ENCODE results near the gene AFG1L. TPM values are rescaled to one million over a fixed set of nuclear protein-coding genes. Genes with fewer than 3 reads are reported as not detected.

The AFG1L gene
- polyA plus RNA-seq, 2 donors = 1.8 to 2.0 TPM

DNA sequence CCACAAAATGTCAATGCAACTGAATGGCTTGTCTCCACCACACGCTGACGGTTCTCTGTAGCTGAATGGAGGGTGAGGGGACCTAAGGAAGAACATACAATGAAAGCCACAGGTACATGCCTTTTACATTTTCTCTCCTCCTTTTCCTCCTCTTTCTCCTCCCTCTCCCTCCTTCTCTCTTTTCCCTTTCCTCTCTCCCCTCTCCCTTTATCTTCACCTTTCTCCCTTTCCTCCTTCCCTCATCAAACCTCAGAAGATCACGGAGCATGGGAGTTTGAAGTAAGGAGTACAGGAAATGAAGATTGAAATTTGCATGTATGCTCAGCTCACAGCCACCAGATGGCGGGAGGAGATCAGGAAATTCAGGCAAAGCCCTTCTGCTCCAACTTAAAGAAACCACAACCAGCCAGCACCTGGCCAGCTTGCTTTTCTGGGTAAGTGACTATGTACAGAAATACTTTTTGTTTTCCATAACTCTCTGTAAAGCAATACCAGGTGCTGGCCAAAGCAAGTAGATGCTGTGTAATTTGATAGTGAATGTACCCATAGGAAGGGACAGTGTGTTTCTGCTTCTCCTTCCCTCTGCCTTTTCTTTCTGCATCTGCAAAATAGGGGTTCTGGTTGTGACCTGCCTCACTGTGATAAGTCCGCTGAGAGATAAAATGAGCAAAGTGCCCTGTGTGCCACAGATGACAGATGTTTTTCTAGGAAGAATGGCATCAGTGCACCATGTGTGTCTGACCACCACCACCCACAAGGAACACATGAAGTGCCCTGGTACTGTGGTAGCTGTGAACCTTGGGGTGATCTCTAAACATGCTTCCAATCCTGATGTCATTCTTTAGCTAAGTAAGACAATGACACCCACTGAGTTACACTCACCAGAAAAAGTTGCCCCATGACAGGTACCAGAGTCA, 247.2 kb downstream of the AFG1L start:
- no peaks in the 10 kb centered on the region for H3K9me3 ChIP-seq (ENCODE audit: control insufficient read depth in 2 of 2, insufficient read depth in 1 of 2, low read depth in 1 of 2, low read length in 1 of 2)
- no peak overlapping the region for H3K27ac ChIP-seq (ENCODE audit: low read depth in 2 of 2, low read length in 1 of 2)
- H3K36me3 ChIP-seq (ENCODE audit: control insufficient read depth in 2 of 2, insufficient read depth in 2 of 2, low read length in 1 of 2) = no peaks in the 10 kb centered on the region
- 15 to 18% methylated on average over 5 of the region's 5 CpGs for WGBS, 2 donors
- no peaks in the 10 kb centered on the region for H3K27me3 ChIP-seq (ENCODE audit: control insufficient read depth in 1 of 2, insufficient read depth in 2 of 2, low read length in 2 of 2)
- peaks cover 0 to 5% of the 10 kb centered on the region in 2 donors for H3K4me1 ChIP-seq (ENCODE audit: control insufficient read depth in 2 of 2, insufficient read depth in 2 of 2, low read length in 1 of 2)
- H3K4me3 ChIP-seq (ENCODE audit: low read depth in 1 of 2, low read length in 2 of 2) = no peak overlapping the region

DNA sequence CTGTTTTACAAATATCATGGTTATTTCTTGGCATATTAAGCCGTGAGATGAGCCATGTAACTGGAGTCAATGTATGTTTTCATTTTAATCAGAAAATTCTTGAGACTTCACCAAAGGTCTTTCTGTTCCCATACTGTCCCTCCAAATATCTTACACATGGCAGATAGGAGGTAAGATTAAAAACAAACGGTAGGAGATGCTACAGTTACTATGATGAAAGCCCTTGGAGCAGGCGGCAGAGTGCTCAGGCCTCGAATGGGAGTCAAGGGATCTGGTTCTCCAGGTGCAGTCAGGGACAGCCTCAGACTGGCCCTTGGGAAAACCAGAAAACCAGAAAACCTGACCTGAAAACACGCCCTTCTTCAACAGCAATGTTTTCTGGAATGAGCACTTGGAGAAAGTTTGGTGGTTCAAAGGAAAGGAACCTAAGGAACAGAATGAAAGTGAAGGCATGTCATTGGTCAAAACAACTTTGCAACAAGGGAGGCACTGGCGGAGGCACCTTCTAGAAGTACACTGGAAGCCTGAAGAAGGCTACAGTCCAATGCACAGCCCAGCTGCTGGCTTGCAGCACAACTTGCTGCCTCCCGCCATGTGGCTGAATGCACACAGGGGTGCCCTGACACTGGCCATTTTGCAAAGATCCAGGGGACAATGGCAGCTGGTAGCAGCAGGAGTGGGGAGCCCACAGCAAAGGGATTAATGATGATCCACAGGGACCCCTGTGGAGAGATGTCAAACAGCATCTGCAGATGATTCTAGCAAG, 248.5 kb downstream of the AFG1L start:
- Histone ChIP-seq H3K36me3 (ENCODE audit: control insufficient read depth in 2 of 2, insufficient read depth in 2 of 2, low read length in 1 of 2) (no peaks in the 10 kb centered on the region), H3K27me3 (ENCODE audit: control insufficient read depth in 1 of 2, insufficient read depth in 2 of 2, low read length in 2 of 2) (no peaks in the 10 kb centered on the region), H3K9me3 (ENCODE audit: control insufficient read depth in 2 of 2, insufficient read depth in 1 of 2, low read depth in 1 of 2, low read length in 1 of 2) (no peaks in the 10 kb centered on the region), H3K4me3 (ENCODE audit: low read depth in 1 of 2, low read length in 2 of 2) (no peak overlapping the region), H3K27ac (ENCODE audit: low read depth in 2 of 2, low read length in 1 of 2) (no peak overlapping the region), H3K4me1 (ENCODE audit: control insufficient read depth in 2 of 2, insufficient read depth in 2 of 2, low read length in 1 of 2) (peaks cover 0 to 5% of the 10 kb centered on the region in 2 donors)
- whole genome bisulfite sequencing, 2 donors = 79 to 83% methylated on average over 7 of the region's 7 CpGs

DNA sequence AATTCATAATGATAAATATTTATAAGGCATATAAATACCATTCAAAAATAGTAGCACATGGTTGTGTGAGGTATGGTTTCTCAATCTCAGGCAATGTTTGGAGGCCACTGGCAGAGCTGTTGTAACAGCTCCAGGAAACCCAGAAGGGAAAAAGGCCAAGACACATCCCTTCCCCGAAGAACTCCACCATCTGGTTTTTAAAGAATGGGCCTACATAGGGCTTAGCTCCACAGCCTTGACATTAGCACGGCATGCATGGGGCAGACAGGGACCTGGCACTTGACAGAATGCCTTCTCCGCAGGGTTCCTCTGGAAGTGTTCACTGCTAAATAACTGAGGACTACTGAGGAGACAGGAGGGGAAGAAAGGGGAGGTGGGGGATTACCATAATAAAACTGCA, 249.8 kb downstream of the AFG1L start:
- H3K27me3 ChIP-seq (ENCODE audit: control insufficient read depth in 1 of 2, insufficient read depth in 2 of 2, low read length in 2 of 2) = no peaks in the 10 kb centered on the region
- H3K4me3 ChIP-seq (ENCODE audit: low read depth in 1 of 2, low read length in 2 of 2) = no peak overlapping the region
- peak overlapping the region; percentile 4 to 26 for H3K27ac ChIP-seq (ENCODE audit: low read depth in 2 of 2, low read length in 1 of 2)
- no peaks in the 10 kb centered on the region for H3K9me3 ChIP-seq (ENCODE audit: control insufficient read depth in 2 of 2, insufficient read depth in 1 of 2, low read depth in 1 of 2, low read length in 1 of 2)
- peaks cover 0 to 5% of the 10 kb centered on the region in 2 donors for H3K4me1 ChIP-seq (ENCODE audit: control insufficient read depth in 2 of 2, insufficient read depth in 2 of 2, low read length in 1 of 2)
- H3K36me3 ChIP-seq (ENCODE audit: control insufficient read depth in 2 of 2, insufficient read depth in 2 of 2, low read length in 1 of 2) = no peaks in the 10 kb centered on the region
- WGBS, 2 donors = 48 to 51% methylated on average over 3 of the region's 3 CpGs

DNA sequence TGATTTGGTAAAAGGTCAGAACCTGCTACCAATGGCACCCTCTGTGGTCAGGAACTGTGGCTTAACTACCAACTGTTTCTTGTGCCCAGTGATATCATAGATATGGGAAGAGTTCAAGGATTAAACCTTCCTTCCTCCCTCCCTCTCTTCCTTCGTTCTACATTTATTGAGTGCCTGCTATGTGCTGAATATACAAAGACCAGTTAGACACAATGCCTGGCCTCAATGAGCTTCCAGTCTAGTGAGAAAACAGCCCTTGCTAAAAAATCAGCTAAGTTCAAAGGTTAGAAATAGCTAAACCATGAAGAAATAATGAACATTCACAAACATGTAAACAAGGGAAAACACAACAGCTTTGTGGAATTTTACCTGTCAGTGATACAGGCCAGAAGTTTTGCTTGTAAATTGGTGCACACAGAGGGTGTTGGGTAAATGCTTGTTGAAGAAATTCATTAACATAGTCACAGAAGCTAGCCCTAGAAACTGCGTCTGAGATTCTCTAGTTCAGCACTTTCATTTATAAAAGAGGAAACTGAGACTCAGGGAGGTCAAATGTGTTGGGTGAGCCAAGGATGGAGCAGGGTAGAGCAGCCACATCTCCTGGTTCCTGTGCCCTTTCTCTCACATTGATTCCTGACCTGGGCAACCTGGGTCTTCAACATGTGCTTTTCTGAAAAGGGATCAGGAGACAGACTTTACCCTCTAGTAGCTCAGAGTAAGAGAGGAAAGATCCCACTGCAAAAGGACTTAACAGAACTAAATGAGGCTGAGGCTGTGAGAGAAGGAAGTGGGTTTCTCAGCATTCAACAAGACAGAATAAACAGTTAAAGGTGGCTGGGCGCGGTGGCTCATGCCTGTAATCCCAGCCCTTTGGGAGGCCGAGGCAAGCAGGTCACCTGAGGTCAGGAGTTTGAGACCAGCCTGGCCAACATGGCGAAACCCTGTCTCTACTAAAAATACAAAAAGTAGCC, 251.5 kb downstream of the AFG1L start:
- Histone ChIP-seq H3K27me3 (ENCODE audit: control insufficient read depth in 1 of 2, insufficient read depth in 2 of 2, low read length in 2 of 2) (no peaks in the 10 kb centered on the region), H3K36me3 (ENCODE audit: control insufficient read depth in 2 of 2, insufficient read depth in 2 of 2, low read length in 1 of 2) (no peaks in the 10 kb centered on the region), H3K9me3 (ENCODE audit: control insufficient read depth in 2 of 2, insufficient read depth in 1 of 2, low read depth in 1 of 2, low read length in 1 of 2) (no peaks in the 10 kb centered on the region), H3K4me1 (ENCODE audit: control insufficient read depth in 2 of 2, insufficient read depth in 2 of 2, low read length in 1 of 2) (peaks cover 0 to 5% of the 10 kb centered on the region in 2 donors), H3K4me3 (ENCODE audit: low read depth in 1 of 2, low read length in 2 of 2) (no peak overlapping the region), H3K27ac (ENCODE audit: low read depth in 2 of 2, low read length in 1 of 2) (no peak overlapping the region)
- WGBS, 2 donors = 80 to 87% methylated on average over 6 of the region's 6 CpGs

DNA sequence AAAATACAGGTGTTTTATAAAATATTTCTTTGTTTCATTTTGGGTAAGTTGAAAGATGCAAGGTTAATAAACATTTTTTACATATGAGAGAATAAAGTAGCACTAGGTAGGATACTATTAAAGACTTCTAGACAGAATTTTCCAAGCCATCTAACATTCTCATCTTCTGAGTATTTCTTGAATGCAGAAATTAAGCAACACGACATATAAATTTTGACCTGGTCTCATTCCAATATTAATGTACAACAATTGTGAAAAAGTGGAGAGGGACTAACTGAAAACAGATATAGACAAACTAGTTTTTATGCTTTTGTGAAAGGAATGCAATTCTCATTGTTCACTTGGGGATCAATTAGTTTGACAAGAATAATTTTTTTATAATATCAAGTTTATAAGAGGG, 254.4 kb downstream of the AFG1L start:
- WGBS, 2 donors = 89 to 90% methylated on average over 1 of the region's 1 CpG
- H3K9me3 ChIP-seq (ENCODE audit: control insufficient read depth in 2 of 2, insufficient read depth in 1 of 2, low read depth in 1 of 2, low read length in 1 of 2) = no peaks in the 10 kb centered on the region
- H3K36me3 ChIP-seq (ENCODE audit: control insufficient read depth in 2 of 2, insufficient read depth in 2 of 2, low read length in 1 of 2) = no peaks in the 10 kb centered on the region
- H3K27me3 ChIP-seq (ENCODE audit: control insufficient read depth in 1 of 2, insufficient read depth in 2 of 2, low read length in 2 of 2) = no peaks in the 10 kb centered on the region
- H3K4me1 ChIP-seq (ENCODE audit: control insufficient read depth in 2 of 2, insufficient read depth in 2 of 2, low read length in 1 of 2) = peaks cover 0 to 5% of the 10 kb centered on the region in 2 donors
- no peak overlapping the region for H3K27ac ChIP-seq (ENCODE audit: low read depth in 2 of 2, low read length in 1 of 2)
- H3K4me3 ChIP-seq (ENCODE audit: low read depth in 1 of 2, low read length in 2 of 2) = no peak overlapping the region

DNA sequence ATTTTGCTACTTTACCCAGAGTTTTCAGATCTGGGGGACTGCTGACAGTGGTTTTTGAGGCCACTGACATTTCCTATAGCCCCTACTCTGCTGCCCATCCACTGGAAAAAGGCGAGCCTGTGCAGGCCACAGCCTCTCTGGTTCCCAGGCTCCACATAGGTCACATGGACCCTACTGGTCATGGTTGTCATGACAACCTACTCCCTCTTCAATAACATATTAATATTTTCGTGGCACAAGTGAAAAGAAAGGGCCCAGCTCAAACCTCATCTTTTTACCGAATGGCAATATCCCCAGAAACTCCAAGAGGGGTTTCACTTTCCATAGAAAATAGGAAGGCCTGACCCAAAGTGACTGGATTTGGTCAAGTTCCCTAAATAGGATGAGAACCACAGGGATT, 254.9 kb downstream of the AFG1L start:
- Histone ChIP-seq H3K4me3 (ENCODE audit: low read depth in 1 of 2, low read length in 2 of 2) (no peak overlapping the region), H3K36me3 (ENCODE audit: control insufficient read depth in 2 of 2, insufficient read depth in 2 of 2, low read length in 1 of 2) (no peaks in the 10 kb centered on the region), H3K27me3 (ENCODE audit: control insufficient read depth in 1 of 2, insufficient read depth in 2 of 2, low read length in 2 of 2) (no peaks in the 10 kb centered on the region), H3K4me1 (ENCODE audit: control insufficient read depth in 2 of 2, insufficient read depth in 2 of 2, low read length in 1 of 2) (peaks cover 0 to 3% of the 10 kb centered on the region in 2 donors), H3K9me3 (ENCODE audit: control insufficient read depth in 2 of 2, insufficient read depth in 1 of 2, low read depth in 1 of 2, low read length in 1 of 2) (no peaks in the 10 kb centered on the region), H3K27ac (ENCODE audit: low read depth in 2 of 2, low read length in 1 of 2) (no peak overlapping the region)
- 77 to 82% methylated on average over 3 of the region's 3 CpGs for WGBS, 2 donors

DNA sequence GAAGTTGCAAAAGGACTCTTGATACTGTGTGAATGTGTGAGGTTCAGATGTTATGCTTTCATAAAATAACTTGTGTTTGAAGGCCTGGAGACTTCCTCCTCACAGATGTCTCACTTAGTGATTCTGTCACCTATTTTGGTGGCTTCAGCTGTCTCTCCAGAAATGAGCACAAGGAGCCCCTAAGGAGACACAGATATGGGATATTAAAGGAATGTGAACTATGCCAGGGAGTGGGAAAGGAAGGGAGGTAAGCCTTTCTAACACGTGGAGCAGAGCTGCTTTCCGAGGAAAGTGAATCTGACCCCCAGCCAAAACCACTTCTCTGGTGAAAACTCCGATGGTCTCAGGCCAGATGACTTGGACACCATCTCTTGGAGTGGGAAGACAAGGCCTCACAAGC, 255.4 kb downstream of the AFG1L start:
- H3K4me3 ChIP-seq (ENCODE audit: low read depth in 1 of 2, low read length in 2 of 2) = no peak overlapping the region
- WGBS, 2 donors = 79 to 84% methylated on average over 3 of the region's 3 CpGs
- H3K27ac ChIP-seq (ENCODE audit: low read depth in 2 of 2, low read length in 1 of 2) = no peak overlapping the region
- no peaks in the 10 kb centered on the region for H3K4me1 ChIP-seq (ENCODE audit: control insufficient read depth in 2 of 2, insufficient read depth in 2 of 2, low read length in 1 of 2)
- H3K36me3 ChIP-seq (ENCODE audit: control insufficient read depth in 2 of 2, insufficient read depth in 2 of 2, low read length in 1 of 2) = no peaks in the 10 kb centered on the region
- no peaks in the 10 kb centered on the region for H3K27me3 ChIP-seq (ENCODE audit: control insufficient read depth in 1 of 2, insufficient read depth in 2 of 2, low read length in 2 of 2)
- H3K9me3 ChIP-seq (ENCODE audit: control insufficient read depth in 2 of 2, insufficient read depth in 1 of 2, low read depth in 1 of 2, low read length in 1 of 2) = no peaks in the 10 kb centered on the region

DNA sequence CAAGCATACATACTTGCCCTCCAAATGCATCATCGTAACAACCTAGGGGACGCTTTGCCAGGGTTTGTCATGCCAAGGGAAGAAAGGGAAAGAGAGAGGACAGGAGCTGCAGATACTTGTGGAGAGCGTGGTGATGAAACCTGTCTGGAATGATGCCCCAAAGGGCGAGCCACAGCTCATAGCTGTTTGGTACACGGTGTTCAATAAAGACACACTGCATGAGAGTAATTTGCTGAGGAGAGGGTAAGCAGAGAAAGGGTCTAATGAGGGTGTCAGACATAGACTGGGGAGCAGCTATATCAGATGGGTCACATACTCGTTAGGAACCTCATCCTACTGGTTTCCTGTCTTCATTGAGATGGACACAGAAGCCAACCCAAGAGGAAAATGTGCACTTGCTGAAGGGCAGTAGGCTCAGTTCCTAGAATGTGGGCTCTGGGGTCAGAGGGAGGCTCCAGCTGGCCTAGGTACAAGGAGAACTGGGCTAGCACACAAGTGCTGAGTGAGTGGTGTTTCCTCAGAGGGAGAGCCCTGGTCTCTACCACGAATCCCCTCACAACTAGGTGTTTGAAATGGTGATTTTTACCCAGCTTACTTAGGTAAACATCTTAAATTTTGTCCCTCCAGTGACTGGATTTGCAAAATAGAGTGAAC, 260.7 kb downstream of the AFG1L start:
- Histone ChIP-seq H3K27ac (ENCODE audit: low read depth in 2 of 2, low read length in 1 of 2) (peak overlapping the region in 1 of 2 donors; percentile 22), H3K27me3 (ENCODE audit: control insufficient read depth in 1 of 2, insufficient read depth in 2 of 2, low read length in 2 of 2) (no peaks in the 10 kb centered on the region), H3K4me3 (ENCODE audit: low read depth in 1 of 2, low read length in 2 of 2) (no peak overlapping the region), H3K4me1 (ENCODE audit: control insufficient read depth in 2 of 2, insufficient read depth in 2 of 2, low read length in 1 of 2) (peaks cover 0 to 2% of the 10 kb centered on the region in 2 donors), H3K9me3 (ENCODE audit: control insufficient read depth in 2 of 2, insufficient read depth in 1 of 2, low read depth in 1 of 2, low read length in 1 of 2) (no peaks in the 10 kb centered on the region), H3K36me3 (ENCODE audit: control insufficient read depth in 2 of 2, insufficient read depth in 2 of 2, low read length in 1 of 2) (no peaks in the 10 kb centered on the region)
- 56 to 71% methylated on average over 7 of the region's 7 CpGs for WGBS, 2 donors
